HG03571 (cell line): ENCODE data around the gene GABPB2.
A peak's percentile ranks its signal among the peaks of the same experiment; 100 is the strongest.

Source experiments
- ATAC-seq: cut with Tn5 transposase; IDR thresholded peaks from one replicate; pipeline ENCODE4 v1.9.1; 2021; ENCODE audit not compliant: unreplicated experiment

Gene GABPB2

GRCh38 chr1:151158326-151158725 lies 87.8 kb downstream of the GABPB2 start:
- no peak for ATAC-seq

GRCh38 chr1:151158751-151159251 lies 88.2 kb downstream of the GABPB2 start:
- ATAC-seq = no peak

GRCh38 chr1:151159373-151159772 lies 88.8 kb downstream of the GABPB2 start:
- ATAC-seq = no peak

GRCh38 chr1:151164732-151165280 lies 94.2 kb downstream of the GABPB2 start:
- ATAC-seq = no peak

- ATAC-seq = no peak
Observed at GRCh38 chr1:151165281-151165737, 94.7 kb downstream of the GABPB2 start.

GRCh38 chr1:151165738-151166504 lies 95.4 kb downstream of the GABPB2 start, which contains the start of the genes LYSMD1 and SCNM1:
Gene LYSMD1 (minus strand): TSS chr1:151165902. CDS start chr1:151165258, 644 bp downstream.
Gene SCNM1 (plus strand): TSS chr1:151166144. CDS start chr1:151166153, 9 bp downstream.
- ATAC-seq = peak; percentile 86

- no peak for ATAC-seq
Observed at GRCh38 chr1:151166505-151166956, 96.0 kb downstream of the GABPB2 start.

GRCh38 chr1:151167116-151167515 lies 96.6 kb downstream of the GABPB2 start:
- no peak for ATAC-seq

- ATAC-seq = no peak
Observed at GRCh38 chr1:151171190-151171589, 100.6 kb downstream of the GABPB2 start.
